Measurements from ENCODE around the gene EPHB1.
A peak's percentile ranks its signal among the peaks of the same experiment; 100 is the strongest.

The EPHB1 gene

DNA sequence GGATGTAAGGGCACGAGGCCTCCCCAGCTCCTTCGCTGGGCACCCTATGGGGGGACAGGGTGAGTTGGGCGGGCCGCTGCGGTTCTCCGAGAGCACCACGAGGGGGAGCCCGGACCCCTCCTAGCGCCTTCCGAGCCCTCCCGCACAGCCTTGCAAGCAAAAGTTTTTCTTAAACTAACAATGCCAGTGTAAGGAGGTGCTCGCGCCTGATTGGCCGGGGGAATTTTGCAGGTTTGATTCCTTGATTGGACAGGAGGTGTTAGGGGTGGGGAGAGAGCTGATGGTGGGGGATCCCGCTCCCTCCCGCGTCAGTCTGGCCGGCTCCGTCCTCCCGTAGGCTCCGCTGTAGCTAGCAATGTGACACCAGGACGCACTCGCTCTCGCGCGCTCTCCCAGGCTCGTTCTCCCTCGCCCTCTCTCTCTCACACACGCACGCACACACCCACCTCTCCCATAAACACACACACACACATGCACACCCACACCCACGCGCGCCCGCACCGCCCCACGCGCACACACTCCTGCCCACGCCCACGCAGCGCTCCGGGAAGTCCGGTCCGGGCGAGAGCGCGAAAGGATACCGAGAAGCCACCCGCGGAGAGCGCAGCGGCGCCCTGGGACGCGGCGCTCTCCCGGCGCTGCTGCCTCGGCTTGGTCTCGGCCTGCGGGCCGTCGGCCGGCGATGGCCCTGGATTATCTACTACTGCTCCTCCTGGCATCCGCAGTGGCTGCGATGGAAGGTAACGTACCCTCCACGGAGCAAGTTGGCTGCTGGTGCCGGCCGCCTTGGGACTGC lies at the start of gene EPHB1:
Gene EPHB1 (plus strand): TSS at position 311 of the 796 bp plus-strand sequence.
- DNase-seq (ENCODE audit: low spot score) = peak; percentile 22

DNA sequence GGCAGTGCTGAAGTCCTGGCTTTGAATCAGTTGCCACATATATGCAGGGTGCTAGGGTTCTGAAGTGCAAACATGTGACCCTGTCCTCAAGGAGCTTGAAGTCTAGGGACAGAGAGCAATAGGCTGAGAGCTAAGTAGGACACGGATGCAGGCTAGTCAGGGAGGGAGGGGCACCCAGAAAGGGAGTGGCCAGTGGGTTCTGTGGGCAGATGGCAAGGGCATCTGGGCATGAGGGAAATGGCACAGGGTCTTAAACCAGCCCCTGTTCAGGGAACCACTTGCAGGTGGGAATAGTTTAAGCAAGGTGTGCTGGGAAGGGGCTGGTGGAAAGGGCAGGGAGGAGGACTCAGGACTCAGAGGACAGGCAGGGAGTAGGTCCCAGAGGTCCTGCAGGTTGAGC lies 46.4 kb upstream of the EPHB1 start:
- no peak for DNase-seq (ENCODE audit: low spot score)

DNA sequence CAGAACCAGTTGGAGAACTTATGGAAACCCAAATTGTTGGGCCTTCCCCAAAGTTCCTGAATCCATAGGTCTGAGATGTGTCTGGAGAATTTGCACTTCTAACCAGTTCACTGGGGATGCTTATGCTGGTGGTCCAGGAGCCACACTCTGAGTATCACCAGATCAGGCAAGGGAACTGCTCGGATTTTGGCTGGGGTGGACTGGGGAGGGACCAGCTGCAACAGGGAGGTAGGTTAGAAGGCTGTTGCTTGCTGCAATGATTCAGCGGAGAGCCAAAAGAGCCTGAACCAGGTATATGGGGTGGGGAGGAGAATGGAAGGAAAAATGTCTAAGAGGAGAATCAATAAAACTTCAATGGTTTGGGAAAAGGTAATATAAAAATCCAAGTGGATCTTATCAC lies 45.9 kb upstream of the EPHB1 start:
- DNase-seq (ENCODE audit: low spot score) = no peak

GRCh38 chr3:134749802-134750553 lies 45.1 kb upstream of the EPHB1 start:
- DNase-seq (ENCODE audit: low spot score) = no peak

GRCh38 chr3:134751831-134752230 lies 43.2 kb upstream of the EPHB1 start:
- no peak for DNase-seq (ENCODE audit: low spot score)

DNA sequence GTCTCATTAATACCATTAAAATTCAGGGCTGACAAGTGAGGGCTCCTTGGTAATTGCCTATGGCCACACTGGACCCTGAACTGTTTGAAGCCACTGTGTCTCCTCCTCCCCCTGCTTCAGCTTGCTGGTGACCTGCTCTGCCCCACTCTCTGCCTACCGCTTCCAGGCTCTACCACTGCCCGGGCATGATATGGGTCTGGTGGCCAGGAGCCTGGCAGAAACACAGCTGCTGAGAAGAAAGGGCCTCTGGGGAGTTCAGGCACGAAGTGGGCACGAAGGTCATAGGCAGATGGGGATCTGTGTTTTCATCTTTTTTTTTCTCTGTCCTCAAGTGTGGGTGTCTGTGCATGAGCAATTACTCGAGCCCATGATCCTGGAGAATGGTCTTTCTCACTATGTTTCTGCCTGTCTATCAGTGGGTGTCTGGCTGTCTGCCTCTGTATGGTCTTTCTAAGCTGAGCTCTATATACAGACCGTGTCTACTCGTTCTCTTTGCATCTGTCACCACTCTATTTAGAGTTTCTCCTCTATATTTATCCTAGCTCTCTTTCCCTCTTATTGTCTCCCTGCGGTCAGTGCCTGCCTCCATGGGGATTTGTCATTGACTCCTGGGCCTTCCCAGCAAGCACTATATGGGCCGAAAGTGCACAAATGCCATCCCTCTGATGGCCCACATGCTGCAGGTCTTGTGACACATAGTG lies 42.1 kb upstream of the EPHB1 start:
- DNase-seq (ENCODE audit: low spot score) = no peak

DNA sequence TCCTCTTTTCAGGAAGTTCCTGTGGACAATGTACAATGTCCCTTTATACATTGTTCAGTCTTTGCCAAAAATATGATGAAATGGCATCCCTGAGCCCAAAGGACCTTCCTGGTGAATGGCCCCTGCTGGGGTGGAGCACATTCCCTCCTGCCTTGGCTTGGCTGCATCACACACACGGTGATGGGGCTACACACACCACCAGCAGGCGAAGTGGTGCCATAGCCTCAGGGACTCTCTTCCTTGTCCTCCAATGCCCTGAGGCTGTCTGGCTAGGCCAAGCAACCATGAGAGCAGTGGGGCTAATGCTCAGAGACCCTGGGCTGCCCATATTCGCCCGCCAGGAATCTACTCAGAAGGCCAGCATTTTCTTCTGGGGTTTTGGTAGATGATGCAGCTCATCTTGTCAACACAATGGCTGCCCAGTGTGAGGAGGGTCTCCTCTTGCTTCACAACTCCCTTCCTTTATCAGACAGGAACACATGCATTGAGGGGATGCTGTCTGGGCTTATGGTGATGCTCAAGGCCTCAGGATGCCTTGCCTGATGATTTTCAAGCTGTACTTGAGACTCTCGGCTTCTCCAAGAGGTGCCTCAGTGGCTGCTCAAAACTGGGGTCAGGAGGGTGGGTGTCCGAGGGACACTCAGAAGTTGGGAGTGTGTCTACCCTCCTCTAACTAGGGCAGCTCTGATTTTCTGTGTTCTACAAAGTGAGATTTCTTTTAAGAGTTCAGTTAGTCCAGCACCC lies 40.9 kb upstream of the EPHB1 start:
- no peak for DNase-seq (ENCODE audit: low spot score)

- DNase-seq (ENCODE audit: low spot score) = no peak
Measured at GRCh38 chr3:134754768-134755559, 40.1 kb upstream of the EPHB1 start.

DNA sequence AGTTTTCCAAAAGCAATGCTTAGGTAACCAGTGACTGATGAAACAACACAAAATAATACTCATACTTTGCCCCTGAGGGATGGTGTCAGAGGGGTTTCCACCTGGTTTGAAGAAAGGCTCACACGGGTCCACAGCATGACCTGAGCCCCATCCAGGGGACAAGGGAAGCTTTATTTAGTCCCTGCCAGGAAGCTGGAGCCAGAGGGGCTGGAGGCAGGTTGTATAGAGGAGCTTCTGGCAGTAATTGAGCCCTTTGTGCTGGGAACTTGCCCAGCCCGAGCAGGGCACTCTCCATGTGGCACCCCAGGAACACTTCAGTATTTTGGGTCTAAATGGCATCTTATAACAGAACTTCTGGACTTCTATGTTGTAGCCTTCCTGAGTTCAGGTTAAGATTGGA lies 39.2 kb upstream of the EPHB1 start:
- no peak for DNase-seq (ENCODE audit: low spot score)

DNA sequence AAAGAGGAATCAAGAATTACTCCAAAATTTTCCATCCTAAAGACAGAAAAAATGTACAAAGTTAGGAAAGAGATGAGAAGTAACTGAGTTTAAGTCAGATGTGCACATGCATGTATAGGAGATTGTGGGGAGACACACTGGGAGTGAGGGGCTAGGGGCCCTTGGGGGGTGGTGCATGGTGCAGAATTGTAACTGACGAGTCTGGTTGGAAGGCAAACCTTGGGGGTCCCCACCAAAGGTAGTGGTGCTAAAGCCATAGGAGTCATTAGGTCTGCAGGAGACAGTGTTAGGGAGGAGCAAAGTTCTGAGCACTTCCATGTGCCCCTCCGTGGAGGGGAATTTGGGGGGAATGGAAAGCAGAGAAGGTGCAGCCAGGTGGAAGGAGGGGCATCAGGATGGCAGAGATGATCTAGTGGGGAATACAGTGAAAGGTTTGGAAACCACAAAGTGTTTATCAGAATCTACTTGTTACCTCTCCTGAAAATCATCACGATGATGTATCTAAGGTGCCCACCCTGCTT lies 37.5 kb upstream of the EPHB1 start:
- DNase-seq (ENCODE audit: low spot score) = no peak

GRCh38 chr3:134761213-134761612 lies 33.8 kb upstream of the EPHB1 start:
- no peak for DNase-seq (ENCODE audit: low spot score)

GRCh38 chr3:134762016-134762415 lies 33.0 kb upstream of the EPHB1 start:
- DNase-seq (ENCODE audit: low spot score) = no peak

- DNase-seq (ENCODE audit: low spot score) = no peak
Measured at GRCh38 chr3:134765468-134765867, 29.6 kb upstream of the EPHB1 start.

DNA sequence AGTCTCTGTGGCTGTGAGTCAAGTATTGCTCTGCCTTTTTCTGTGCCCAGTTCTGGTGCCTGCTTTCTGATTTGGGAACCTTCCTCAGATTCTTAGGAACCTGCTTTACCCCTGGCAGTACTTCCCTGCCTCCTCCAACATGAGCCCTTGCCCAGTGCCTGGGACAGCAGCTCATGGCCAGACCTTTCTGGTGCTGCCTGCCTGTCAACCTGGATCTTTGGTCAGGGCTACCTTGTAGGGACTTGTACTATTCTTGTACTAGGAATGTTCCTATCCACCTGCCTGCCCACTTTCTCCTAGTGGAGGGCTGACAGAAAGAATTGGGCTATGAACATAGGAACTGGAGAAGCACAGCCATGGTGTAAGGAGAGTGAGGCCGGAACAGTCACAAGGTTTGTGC lies 28.8 kb upstream of the EPHB1 start:
- no peak for DNase-seq (ENCODE audit: low spot score)

GRCh38 chr3:134768116-134768515 lies 26.9 kb upstream of the EPHB1 start:
- no peak for DNase-seq (ENCODE audit: low spot score)

DNA sequence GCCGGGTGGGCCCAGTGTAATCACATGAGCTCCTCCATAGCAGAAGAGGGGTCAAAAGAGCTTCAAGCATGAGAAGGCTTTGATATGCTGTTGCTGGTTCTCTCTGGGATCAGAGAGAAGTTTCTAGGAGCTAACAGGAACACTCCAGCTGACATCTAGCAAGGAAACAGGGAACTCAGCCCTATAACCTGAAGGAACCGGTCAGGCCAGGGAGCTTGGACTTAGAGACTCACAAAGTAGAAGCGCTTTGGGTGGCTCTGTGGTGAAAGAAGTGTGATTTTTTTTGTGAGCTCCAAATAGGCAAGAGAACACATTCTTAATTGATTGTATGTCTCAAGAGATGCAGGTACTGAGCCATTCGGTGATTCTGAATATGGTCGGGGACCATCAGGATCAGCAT lies 26.2 kb upstream of the EPHB1 start:
- DNase-seq (ENCODE audit: low spot score) = no peak

DNA sequence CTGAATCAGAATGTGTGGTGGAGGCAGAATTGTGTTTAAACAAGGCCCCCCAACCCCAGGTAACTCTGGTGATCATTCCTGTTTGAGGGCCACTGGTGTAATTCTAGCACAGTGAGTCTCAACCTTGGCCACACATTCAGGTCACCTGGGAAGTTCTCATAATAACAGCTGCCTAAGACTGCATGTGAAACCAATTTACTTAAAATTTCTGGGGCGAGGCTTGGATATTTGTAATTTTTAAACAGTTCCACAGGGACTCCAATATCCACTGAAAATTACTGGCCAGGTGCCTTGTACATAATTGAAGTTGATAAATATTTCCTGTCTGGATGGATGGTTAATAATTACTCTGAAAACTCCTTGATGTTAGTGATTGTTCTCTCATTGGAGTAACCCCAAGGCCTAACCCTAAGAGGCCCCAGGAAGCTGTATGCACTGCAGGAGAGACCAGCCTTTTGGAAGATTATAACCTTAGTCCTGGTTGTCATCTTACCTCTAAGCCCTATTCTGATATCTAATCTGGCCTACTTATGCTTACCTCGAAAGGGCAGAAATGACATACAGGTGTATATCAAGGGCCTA lies 25.7 kb upstream of the EPHB1 start:
- DNase-seq (ENCODE audit: low spot score) = no peak

- DNase-seq (ENCODE audit: low spot score) = no peak
Measured at GRCh38 chr3:134772011-134772410, 23.0 kb upstream of the EPHB1 start.

GRCh38 chr3:134772591-134772990 lies 22.5 kb upstream of the EPHB1 start:
- no peak for DNase-seq (ENCODE audit: low spot score)

DNA sequence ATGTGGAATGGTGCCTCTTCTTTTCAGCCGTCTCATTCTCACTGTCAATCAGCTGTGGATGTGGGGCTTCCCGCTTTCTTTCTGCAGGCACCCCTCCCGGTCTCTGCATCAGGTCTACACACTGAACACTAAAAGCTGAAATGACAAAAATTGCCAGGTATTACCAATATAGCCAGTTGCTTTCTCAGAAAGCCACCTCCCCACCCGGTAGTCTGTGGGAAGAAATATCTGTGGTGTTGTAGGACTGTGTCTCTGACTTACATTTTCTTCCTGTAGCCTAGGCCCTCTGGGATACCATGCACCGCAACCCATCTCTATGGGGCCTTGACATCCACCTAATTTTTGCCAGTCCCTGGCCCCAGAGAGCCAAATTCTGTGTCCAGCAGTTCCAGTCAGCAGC lies 19.2 kb upstream of the EPHB1 start:
- DNase-seq (ENCODE audit: low spot score) = no peak

DNA sequence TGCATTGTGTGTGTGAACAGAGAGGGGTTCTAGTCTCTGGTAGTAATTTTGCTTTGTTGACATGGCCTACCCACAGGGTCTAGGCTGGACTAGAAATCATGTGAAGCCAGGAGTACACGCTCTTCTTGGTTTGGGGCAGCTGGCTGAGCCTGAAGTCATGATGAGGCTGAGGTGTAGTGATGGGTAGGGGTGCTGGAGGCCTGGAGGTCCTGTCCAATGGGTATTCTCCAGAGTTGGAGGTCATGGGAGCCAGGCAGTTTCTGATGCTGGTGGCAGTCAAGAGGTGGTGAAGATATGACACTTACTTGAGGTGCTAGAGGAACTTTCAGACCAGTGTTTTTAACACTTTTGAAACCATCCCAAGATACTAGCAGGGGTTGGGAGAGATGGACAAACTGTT lies 18.5 kb upstream of the EPHB1 start:
- no peak for DNase-seq (ENCODE audit: low spot score)
